Inflammatory macrophage treated with lipopolysaccharide for 1 hour (primary cell): ENCODE results near the gene QPRT.
"Not testable (repeated sequence)": the region's sequence is repeated elsewhere in the genome, so short reads cannot be mapped to it uniquely, and the experiment has no call there.

Experiments used
- DNase-seq, 2 donors: peaks; one replicate each; pipeline ENCODE4 v3.0.0-alpha.2; 2020 to 2022

QPRT gene

DNA sequence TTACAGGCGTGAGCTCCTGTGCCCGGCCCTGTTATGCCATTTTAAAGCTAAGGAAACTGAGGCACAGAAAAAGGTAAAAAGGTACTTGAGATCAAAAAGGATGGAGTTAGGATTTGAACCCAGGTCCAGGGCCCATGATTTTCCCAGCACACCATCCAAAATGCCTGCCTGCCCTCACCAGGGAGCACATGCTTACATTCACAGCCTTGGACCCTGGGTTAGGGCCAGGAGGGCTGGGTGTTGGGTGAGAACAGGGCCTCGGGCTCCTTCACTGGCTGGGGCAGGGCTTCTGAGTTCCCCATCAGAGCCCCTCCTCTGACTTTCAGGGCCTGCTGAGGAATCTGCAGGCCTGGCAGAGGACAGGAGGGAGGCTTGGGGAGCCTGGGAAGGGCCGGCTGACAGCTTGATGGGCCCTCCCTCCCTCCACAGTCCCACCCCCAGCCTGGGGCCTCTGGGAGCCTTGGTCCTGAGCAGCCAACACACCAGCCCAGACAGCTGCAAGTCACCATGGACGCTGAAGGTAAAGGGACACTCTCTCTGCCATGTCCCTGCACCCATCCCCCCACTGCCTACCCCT is at the start of gene QPRT:
QPRT (plus strand) TSS at position 490 of the 577 bp plus-strand sequence; CDS start at position 508, 18 bp downstream.
- no peak for DNase-seq

DNA sequence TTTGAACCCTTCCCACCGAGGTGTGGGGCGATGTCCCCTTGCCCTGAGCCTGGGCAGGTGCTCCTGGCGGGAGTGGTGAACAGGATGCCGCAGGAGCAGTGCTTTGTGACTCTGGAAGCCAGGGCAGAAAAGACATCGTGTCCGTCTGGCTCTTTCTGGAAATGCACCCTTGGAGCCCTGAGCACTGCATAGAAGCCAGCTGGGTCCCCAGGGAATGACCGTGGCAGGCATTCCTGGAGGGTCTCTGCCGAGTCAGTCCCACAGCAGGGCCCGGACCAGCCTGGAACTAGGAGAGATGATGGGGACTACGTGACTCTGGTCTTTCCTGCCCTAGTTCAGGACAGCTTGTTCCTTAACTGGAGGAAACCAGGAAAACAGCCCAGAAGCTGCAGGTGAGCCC is 49.7 kb upstream of the QPRT start:
- DNase-seq = not testable (repeated sequence)

GRCh38 chr16:29631658-29632057 is 47.3 kb upstream of the QPRT start:
- not testable (repeated sequence) for DNase-seq

- DNase-seq = not testable (repeated sequence)
These were observed 43.1 kb upstream of the QPRT start for GRCh38 chr16:29635902-29636301.

DNA sequence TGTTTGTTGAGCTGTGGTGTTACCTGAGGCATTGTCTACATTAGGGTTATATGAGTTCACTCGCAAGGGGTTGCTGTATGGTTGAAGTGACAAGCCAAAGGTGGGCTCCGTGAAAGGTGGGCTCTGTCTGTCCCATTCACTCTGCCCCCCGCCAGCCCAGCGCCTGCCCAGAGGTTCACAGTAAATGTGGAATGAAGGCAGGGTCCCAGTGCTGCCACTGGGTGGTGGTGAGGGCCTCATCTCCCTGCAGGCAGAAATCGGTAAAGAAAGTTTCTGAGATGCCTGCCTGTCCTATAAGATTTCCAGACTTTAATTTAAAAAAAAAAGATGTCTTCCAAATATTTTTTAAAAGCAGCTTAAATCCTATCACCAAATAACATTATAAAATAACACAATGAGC is 42.6 kb upstream of the QPRT start:
- not testable (repeated sequence) for DNase-seq

DNA sequence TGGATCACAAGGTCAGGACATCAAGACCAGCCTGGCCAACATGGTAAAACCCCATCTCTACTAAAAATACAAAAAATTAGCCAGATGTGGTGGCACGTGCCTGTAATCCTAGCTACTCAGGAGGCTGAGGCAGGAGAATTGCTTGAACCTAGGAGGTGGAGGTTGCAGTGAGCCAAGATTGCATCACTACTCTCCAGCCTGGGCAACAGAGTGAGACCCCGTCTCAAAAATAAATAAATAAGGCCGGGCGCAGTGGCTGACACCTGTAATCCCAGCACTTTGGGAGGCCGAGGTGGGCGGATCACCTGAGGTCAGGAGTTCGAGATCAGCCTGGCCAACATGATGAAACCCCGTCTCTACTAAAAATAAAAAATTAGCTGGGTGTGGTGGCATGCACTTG is 40.2 kb upstream of the QPRT start:
- not testable (repeated sequence) for DNase-seq

DNA sequence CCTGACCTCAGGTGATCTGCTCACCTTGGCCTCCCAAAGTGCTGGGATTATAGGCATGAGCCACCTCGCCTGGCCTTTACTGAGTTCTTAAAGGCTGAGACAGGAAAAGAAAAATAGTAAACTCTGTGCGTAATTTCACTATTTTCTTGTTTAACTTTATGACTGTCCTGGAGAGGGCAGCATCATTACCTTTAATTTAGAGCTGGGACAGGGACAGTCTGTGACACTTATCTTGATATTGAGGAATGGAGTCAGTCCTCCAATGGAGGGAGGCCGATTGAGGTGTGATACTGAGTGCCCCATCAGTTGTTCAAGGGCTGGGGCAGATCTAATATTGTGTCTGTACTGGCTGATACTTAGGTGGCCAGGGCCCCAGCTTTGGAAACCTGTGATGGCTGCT is 37.4 kb upstream of the QPRT start:
- peak in 1 of 2 donors; percentile 44 for DNase-seq

GRCh38 chr16:29643596-29643995 is 35.4 kb upstream of the QPRT start:
- DNase-seq = no peak

GRCh38 chr16:29644338-29644857 is 34.6 kb upstream of the QPRT start:
- DNase-seq = peak; percentile 70 to 73

DNA sequence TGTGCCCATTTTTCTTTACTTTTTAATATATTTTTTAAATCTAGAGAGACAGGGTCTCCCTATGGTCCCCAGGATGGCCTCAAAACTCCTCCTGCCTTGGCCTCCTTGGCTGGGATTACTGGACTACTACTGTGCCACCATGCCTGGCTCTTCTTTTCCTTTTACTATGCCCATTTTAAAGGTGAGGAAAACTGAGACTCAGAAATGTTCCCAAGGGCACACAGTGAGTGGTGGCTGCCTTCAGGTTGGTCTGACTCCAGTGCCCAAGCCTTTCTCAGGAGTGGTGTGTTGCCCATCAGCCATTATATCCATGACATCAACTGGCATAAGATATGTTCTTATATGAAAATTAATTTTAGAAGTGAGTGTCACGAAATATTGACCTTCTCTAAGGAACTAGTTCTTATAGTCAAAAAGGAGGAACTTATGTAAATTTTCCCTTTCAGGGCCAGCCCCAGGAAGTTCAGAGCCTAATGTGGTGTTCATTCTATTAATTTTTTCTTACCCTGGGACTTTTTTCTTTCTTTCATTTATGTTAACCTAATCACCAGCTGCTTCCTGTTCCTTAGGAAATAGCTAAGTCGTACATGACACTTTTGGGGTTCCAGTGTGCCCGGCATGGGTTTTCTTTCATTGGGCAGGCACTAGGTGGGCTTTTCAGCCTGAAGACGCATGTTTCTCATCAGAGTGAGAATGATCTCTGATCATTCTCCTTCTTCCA is 33.8 kb upstream of the QPRT start:
- DNase-seq = peak; percentile 76 to 83

DNA sequence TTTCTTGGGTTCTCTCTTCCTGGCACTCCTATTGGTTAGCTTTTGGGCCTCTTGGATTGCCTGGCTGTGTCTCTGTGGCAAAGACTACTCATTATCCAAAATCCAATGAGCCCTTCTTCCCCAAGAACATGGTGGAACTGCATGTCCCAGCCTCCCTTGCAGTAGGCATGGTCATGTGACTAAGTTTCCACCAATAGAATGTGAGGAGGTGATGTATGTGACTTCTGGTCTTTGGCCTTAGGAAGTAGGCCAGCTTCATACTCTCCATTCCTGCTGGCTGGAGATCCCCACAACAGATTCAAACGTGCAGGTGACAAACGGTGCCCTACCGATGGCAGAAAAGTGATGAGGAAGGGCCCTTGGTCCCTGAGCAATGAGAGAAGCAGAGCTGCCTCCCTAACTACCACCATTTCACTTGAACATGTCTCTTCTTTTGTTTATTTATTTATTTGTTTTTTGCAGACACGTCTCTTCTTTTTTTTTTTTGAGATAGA is 33.2 kb upstream of the QPRT start:
- DNase-seq = peak; percentile 61 to 77

GRCh38 chr16:29646947-29647346 is 32.0 kb upstream of the QPRT start:
- DNase-seq = no peak

- DNase-seq = peak; percentile 83 to 87
These were observed 29.1 kb upstream of the QPRT start for GRCh38 chr16:29649588-29650494.

DNA sequence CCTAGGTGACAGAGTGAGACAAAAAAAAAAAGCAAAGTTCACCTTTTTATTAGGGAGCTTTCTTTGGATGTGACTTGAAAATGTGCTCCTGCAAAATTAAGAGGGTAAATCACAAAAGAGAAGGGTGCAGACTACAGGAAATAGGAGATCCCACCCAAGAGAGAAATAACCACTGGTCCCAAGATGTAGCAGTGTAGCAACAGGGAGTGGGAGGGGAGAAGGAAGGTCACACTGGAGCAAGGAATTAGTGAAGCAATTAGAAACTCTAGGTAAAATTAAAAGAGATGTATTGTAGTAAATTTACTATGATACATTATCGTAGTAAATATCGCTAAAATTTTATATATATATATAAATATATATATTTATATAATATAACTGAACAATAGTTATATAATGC is 28.2 kb upstream of the QPRT start:
- DNase-seq = peak; percentile 38 to 57

- DNase-seq = no peak
These were observed 27.1 kb upstream of the QPRT start for GRCh38 chr16:29651774-29652349.

- peak; percentile 82 to 86 for DNase-seq
These were observed 25.5 kb upstream of the QPRT start for GRCh38 chr16:29653471-29653870.

- not testable (repeated sequence) for DNase-seq
These were observed 25.1 kb upstream of the QPRT start for GRCh38 chr16:29653890-29654289.

- no peak for DNase-seq
These were observed 22.1 kb upstream of the QPRT start for GRCh38 chr16:29656688-29657523.

DNA sequence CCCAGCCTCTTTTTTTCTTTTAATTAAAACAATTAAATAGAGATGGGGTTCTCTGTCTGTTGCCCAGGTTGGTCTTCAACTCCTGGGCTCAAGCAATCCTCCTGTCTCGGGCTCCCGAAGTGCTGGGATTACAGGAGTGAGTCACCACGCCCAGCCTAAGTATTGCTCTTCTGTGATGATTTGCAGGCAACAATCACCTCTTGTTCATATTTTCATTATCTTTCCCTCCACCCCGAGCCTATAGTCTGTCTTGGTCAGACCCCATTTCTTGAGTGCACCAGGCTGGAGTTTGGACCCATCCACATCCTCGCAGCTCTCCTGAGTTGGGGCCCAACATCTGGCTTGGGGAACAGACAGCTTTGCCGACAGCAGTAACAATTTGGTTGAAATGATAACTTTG is 20.3 kb upstream of the QPRT start:
- no peak for DNase-seq

DNA sequence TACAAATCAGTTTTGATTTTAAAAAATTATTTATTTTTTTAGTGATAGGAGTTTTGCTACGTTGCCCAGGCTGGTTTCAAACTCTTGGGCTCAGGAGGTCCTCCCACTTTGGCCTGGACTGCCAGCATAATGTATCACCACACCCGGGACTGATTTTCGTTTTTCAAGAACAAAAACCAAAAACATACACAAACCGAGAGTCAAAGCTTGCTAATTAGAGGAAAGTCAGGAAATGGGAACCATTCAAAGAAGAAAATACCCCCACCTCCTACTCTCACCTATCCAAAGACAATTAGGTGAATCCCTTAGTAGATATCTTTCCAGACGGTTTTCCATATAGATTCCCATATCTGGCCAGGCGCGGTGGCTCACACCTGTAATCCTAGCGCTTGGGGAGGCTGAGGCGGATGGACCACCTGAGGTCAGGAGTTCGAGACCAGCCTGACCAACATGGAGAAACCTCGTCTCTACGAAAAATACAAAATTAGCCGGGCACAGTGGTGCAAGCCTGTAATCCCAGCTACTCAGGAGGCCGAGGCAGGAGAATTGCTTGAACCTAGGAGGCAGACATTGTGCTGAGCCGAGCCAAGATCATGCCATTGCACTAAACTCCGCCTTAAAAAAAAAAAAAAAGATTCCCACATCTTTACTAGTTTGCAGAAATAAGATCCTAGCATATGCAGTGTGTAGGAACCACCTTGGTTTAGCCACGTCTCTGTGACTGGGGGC is 16.8 kb upstream of the QPRT start:
- no peak for DNase-seq

DNA sequence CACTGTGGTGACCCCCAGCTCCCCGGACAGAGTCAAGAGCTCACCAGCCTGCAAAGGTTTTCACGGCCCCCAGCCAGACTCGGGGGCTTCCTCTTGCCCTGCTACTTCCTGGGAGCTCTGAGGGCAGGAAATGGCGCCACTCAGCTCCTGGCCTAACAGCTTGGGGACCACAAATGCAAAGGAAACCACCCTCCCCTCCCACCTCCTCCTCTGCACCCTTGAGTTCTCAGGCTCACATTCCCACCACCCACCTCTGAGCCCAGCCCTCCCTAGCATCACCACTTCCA is 16.3 kb upstream of the QPRT start:
- DNase-seq = peak; percentile 45 to 82
